Measurements from ENCODE around the gene ANKRD34A.

GRCh38 chr1:145993618-145994390 lies 29.4 kb upstream of the ANKRD34A start:
- TF ChIP-seq, protein P1, sequence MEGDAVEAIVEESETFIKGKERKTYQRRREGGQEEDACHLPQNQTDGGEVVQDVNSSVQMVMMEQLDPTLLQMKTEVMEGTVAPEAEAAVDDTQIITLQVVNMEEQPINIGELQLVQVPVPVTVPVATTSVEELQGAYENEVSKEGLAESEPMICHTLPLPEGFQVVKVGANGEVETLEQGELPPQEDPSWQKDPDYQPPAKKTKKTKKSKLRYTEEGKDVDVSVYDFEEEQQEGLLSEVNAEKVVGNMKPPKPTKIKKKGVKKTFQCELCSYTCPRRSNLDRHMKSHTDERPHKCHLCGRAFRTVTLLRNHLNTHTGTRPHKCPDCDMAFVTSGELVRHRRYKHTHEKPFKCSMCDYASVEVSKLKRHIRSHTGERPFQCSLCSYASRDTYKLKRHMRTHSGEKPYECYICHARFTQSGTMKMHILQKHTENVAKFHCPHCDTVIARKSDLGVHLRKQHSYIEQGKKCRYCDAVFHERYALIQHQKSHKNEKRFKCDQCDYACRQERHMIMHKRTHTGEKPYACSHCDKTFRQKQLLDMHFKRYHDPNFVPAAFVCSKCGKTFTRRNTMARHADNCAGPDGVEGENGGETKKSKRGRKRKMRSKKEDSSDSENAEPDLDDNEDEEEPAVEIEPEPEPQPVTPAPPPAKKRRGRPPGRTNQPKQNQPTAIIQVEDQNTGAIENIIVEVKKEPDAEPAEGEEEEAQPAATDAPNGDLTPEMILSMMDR (IDR thresholded peaks at IDR 0.05): no peak
- TF ChIP-seq POLR2AphosphoS5 (IDR thresholded peaks at IDR 0.05): peak in 2 of 3 donors; percentile 13 to 64

Data from breast epithelium (tissue), 3 donors.